Measurements from ENCODE around the gene PPP2R5A.
"Not testable (repeated sequence)": the region's sequence is repeated elsewhere in the genome, so short reads cannot be mapped to it uniquely, and the experiment has no call there.

PPP2R5A gene

GRCh38 chr1:212311836-212312497 lies 26.8 kb downstream of the PPP2R5A start:
- H3K9ac ChIP-seq (ENCODE audit: low read length): no peak overlapping the region
- no peaks in the 10 kb centered on the region for H3K36me3 ChIP-seq (ENCODE audit: control insufficient read depth, insufficient read depth, low read length)
- H3K4me1 ChIP-seq (ENCODE audit: control insufficient read depth, insufficient read depth, low read length): no peaks in the 10 kb centered on the region
- H3K27me3 ChIP-seq (ENCODE audit: control insufficient read depth, insufficient read depth, low read length): no peaks in the 10 kb centered on the region
- H3K27ac ChIP-seq (ENCODE audit: low read depth, low read length): no peak overlapping the region
- no peak overlapping the region for H3K4me3 ChIP-seq (ENCODE audit: low read length)

GRCh38 chr1:212313616-212314015 lies 28.4 kb downstream of the PPP2R5A start:
- Histone ChIP-seq H3K27ac (ENCODE audit: low read depth, low read length) (no peak overlapping the region), H3K4me3 (ENCODE audit: low read length) (no peak overlapping the region), H3K9ac (ENCODE audit: low read length) (no peak overlapping the region), H3K36me3 (ENCODE audit: control insufficient read depth, insufficient read depth, low read length) (no peaks in the 10 kb centered on the region), H3K27me3 (ENCODE audit: control insufficient read depth, insufficient read depth, low read length) (no peaks in the 10 kb centered on the region), H3K4me1 (ENCODE audit: control insufficient read depth, insufficient read depth, low read length) (no peaks in the 10 kb centered on the region)

GRCh38 chr1:212315184-212315583 lies 30.0 kb downstream of the PPP2R5A start:
- no peaks in the 10 kb centered on the region for H3K36me3 ChIP-seq (ENCODE audit: control insufficient read depth, insufficient read depth, low read length)
- no peaks in the 10 kb centered on the region for H3K27me3 ChIP-seq (ENCODE audit: control insufficient read depth, insufficient read depth, low read length)
- no peaks in the 10 kb centered on the region for H3K4me1 ChIP-seq (ENCODE audit: control insufficient read depth, insufficient read depth, low read length)
- H3K4me3 ChIP-seq (ENCODE audit: low read length): no peak overlapping the region
- H3K9ac ChIP-seq (ENCODE audit: low read length): no peak overlapping the region
- H3K27ac ChIP-seq (ENCODE audit: low read depth, low read length): no peak overlapping the region

GRCh38 chr1:212315907-212316306 lies 30.7 kb downstream of the PPP2R5A start:
- no peaks in the 10 kb centered on the region for H3K36me3 ChIP-seq (ENCODE audit: control insufficient read depth, insufficient read depth, low read length)
- H3K27me3 ChIP-seq (ENCODE audit: control insufficient read depth, insufficient read depth, low read length): no peaks in the 10 kb centered on the region
- no peak overlapping the region for H3K4me3 ChIP-seq (ENCODE audit: low read length)
- H3K27ac ChIP-seq (ENCODE audit: low read depth, low read length): no peak overlapping the region
- no peaks in the 10 kb centered on the region for H3K4me1 ChIP-seq (ENCODE audit: control insufficient read depth, insufficient read depth, low read length)
- H3K9ac ChIP-seq (ENCODE audit: low read length): no peak overlapping the region

- H3K4me1 ChIP-seq (ENCODE audit: control insufficient read depth, insufficient read depth, low read length): no peaks in the 10 kb centered on the region
- no peaks in the 10 kb centered on the region for H3K36me3 ChIP-seq (ENCODE audit: control insufficient read depth, insufficient read depth, low read length)
- H3K4me3 ChIP-seq (ENCODE audit: low read length): no peak overlapping the region
- no peaks in the 10 kb centered on the region for H3K27me3 ChIP-seq (ENCODE audit: control insufficient read depth, insufficient read depth, low read length)
- no peak overlapping the region for H3K9ac ChIP-seq (ENCODE audit: low read length)
- H3K27ac ChIP-seq (ENCODE audit: low read depth, low read length): no peak overlapping the region
Measured at GRCh38 chr1:212317916-212318315, 32.7 kb downstream of the PPP2R5A start.

GRCh38 chr1:212321031-212321430 lies 35.8 kb downstream of the PPP2R5A start:
- H3K4me1 ChIP-seq (ENCODE audit: control insufficient read depth, insufficient read depth, low read length); H3K27ac ChIP-seq (ENCODE audit: low read depth, low read length); H3K36me3 ChIP-seq (ENCODE audit: control insufficient read depth, insufficient read depth, low read length); H3K4me3 ChIP-seq (ENCODE audit: low read length); H3K27me3 ChIP-seq (ENCODE audit: control insufficient read depth, insufficient read depth, low read length); H3K9ac ChIP-seq (ENCODE audit: low read length): not testable (repeated sequence)

GRCh38 chr1:212323066-212323465 lies 37.9 kb downstream of the PPP2R5A start:
- H3K4me1 ChIP-seq (ENCODE audit: control insufficient read depth, insufficient read depth, low read length): no peaks in the 10 kb centered on the region
- H3K9ac ChIP-seq (ENCODE audit: low read length): no peak overlapping the region
- no peak overlapping the region for H3K27ac ChIP-seq (ENCODE audit: low read depth, low read length)
- H3K4me3 ChIP-seq (ENCODE audit: low read length): no peak overlapping the region
- no peaks in the 10 kb centered on the region for H3K27me3 ChIP-seq (ENCODE audit: control insufficient read depth, insufficient read depth, low read length)
- H3K36me3 ChIP-seq (ENCODE audit: control insufficient read depth, insufficient read depth, low read length): no peaks in the 10 kb centered on the region

- H3K36me3 ChIP-seq (ENCODE audit: control insufficient read depth, insufficient read depth, low read length): no peaks in the 10 kb centered on the region
- H3K4me1 ChIP-seq (ENCODE audit: control insufficient read depth, insufficient read depth, low read length): no peaks in the 10 kb centered on the region
- H3K27ac ChIP-seq (ENCODE audit: low read depth, low read length): no peak overlapping the region
- H3K9ac ChIP-seq (ENCODE audit: low read length): no peak overlapping the region
- no peaks in the 10 kb centered on the region for H3K27me3 ChIP-seq (ENCODE audit: control insufficient read depth, insufficient read depth, low read length)
- no peak overlapping the region for H3K4me3 ChIP-seq (ENCODE audit: low read length)
Measured at GRCh38 chr1:212326541-212326940, 41.3 kb downstream of the PPP2R5A start.

GRCh38 chr1:212328248-212328647 lies 43.0 kb downstream of the PPP2R5A start:
- Histone ChIP-seq H3K27me3 (ENCODE audit: control insufficient read depth, insufficient read depth, low read length) (no peaks in the 10 kb centered on the region), H3K9ac (ENCODE audit: low read length) (no peak overlapping the region), H3K4me1 (ENCODE audit: control insufficient read depth, insufficient read depth, low read length) (no peaks in the 10 kb centered on the region), H3K27ac (ENCODE audit: low read depth, low read length) (no peak overlapping the region), H3K36me3 (ENCODE audit: control insufficient read depth, insufficient read depth, low read length) (no peaks in the 10 kb centered on the region), H3K4me3 (ENCODE audit: low read length) (no peak overlapping the region)

GRCh38 chr1:212329105-212329504 lies 43.9 kb downstream of the PPP2R5A start:
- Histone ChIP-seq H3K27ac (ENCODE audit: low read depth, low read length) (no peak overlapping the region), H3K27me3 (ENCODE audit: control insufficient read depth, insufficient read depth, low read length) (no peaks in the 10 kb centered on the region), H3K36me3 (ENCODE audit: control insufficient read depth, insufficient read depth, low read length) (no peaks in the 10 kb centered on the region), H3K4me1 (ENCODE audit: control insufficient read depth, insufficient read depth, low read length) (no peaks in the 10 kb centered on the region), H3K4me3 (ENCODE audit: low read length) (no peak overlapping the region), H3K9ac (ENCODE audit: low read length) (no peak overlapping the region)

- H3K4me1 ChIP-seq (ENCODE audit: control insufficient read depth, insufficient read depth, low read length): no peaks in the 10 kb centered on the region
- no peaks in the 10 kb centered on the region for H3K27me3 ChIP-seq (ENCODE audit: control insufficient read depth, insufficient read depth, low read length)
- H3K36me3 ChIP-seq (ENCODE audit: control insufficient read depth, insufficient read depth, low read length): peaks cover 3% of the 10 kb centered on the region
- H3K27ac ChIP-seq (ENCODE audit: low read depth, low read length): no peak overlapping the region
- H3K9ac ChIP-seq (ENCODE audit: low read length): no peak overlapping the region
- H3K4me3 ChIP-seq (ENCODE audit: low read length): no peak overlapping the region
Measured at GRCh38 chr1:212341090-212341489, 55.9 kb downstream of the PPP2R5A start.

- Histone ChIP-seq H3K36me3 (ENCODE audit: control insufficient read depth, insufficient read depth, low read length) (peaks cover 3% of the 10 kb centered on the region), H3K4me1 (ENCODE audit: control insufficient read depth, insufficient read depth, low read length) (no peaks in the 10 kb centered on the region), H3K27ac (ENCODE audit: low read depth, low read length) (no peak overlapping the region), H3K27me3 (ENCODE audit: control insufficient read depth, insufficient read depth, low read length) (no peaks in the 10 kb centered on the region), H3K9ac (ENCODE audit: low read length) (no peak overlapping the region), H3K4me3 (ENCODE audit: low read length) (no peak overlapping the region)
Measured at GRCh38 chr1:212344905-212345304, 59.7 kb downstream of the PPP2R5A start.

GRCh38 chr1:212346601-212347000 lies 61.4 kb downstream of the PPP2R5A start:
- no peaks in the 10 kb centered on the region for H3K4me1 ChIP-seq (ENCODE audit: control insufficient read depth, insufficient read depth, low read length)
- no peak overlapping the region for H3K9ac ChIP-seq (ENCODE audit: low read length)
- H3K4me3 ChIP-seq (ENCODE audit: low read length): no peak overlapping the region
- H3K27ac ChIP-seq (ENCODE audit: low read depth, low read length): no peak overlapping the region
- peaks cover 3% of the 10 kb centered on the region for H3K36me3 ChIP-seq (ENCODE audit: control insufficient read depth, insufficient read depth, low read length)
- H3K27me3 ChIP-seq (ENCODE audit: control insufficient read depth, insufficient read depth, low read length): no peaks in the 10 kb centered on the region
